K562 (cell line): ENCODE results near the gene TBX19. TPM values are rescaled to one million over a fixed set of nuclear protein-coding genes. Genes with fewer than 3 reads are reported as not detected.

Experiments
- ATAC-seq: fragments of 200-7000 bp; cut with Tn5 transposase; 3 replicates; pipeline ENCODE4 v1.9.1; 2020; ENCODE audit warnings: moderate library complexity
- BruUV-seq: library from RNA; stranded (reverse); fragments of 400-500 nt; replicated peaks from 2 replicates; lab custom pipeline; 2021; lab: Mats Ljungman, UMichigan
- CTCF ChIA-PET: fragments of 300-600 bp; formaldehyde crosslinking; extraction: SDS; loops from one replicate; lab custom pipeline; 2021; ENCODE audit warnings: low intra/inter-chr PET ratio; lab: Yijun Ruan, JAX
- POLR2A ChIA-PET: fragments of 300-600, 350-650 bp; sonication (Branson Sonifier 250); formaldehyde crosslinking; extraction: SDS; loops from one replicate; lab custom pipeline; 2021; ENCODE audit warnings: antibody characterized with exemption, inconsistent platforms; lab: Yijun Ruan, JAX
- DNase-seq, 4 experiments: peaks; one replicate each; pipeline versions ENCODE4 v3.0.0 to v3.0.0-alpha.2; 2011 to 2018; ENCODE audit warnings: low spot score in 3 of 4, mixed read lengths in 3 of 4; ENCODE audit errors: extremely low read depth in 1 of 4
- FAIRE-seq: peaks from 2 replicates; lab custom pipeline; 2011; peaks lifted over from hg19 to GRCh38; lab: Jason Lieb, UNC
- H2AFZ ChIP-seq: 2 replicates; pipeline ENCODE4 v1.6.0; 2011; ENCODE audit warnings: low read depth, low read length, control low read depth, inconsistent platforms
- H3K27ac ChIP-seq: fragments of 200-600 bp; 3 replicates; pipeline ENCODE4 v1.8.0; 2011; ENCODE audit warnings: low read depth, mild to moderate bottlenecking, control low read depth, inconsistent platforms, low read length, moderate library complexity, mixed read lengths; ENCODE audit errors: extremely low read depth
- H3K27me3 ChIP-seq, 2 experiments: fragments of 300-600 bp in 1 of 2; 2 replicates in 1 of 2; 3 replicates in 1 of 2; pipeline versions ENCODE4 v1.6.0 to v1.8.0; 2011; ENCODE audit warnings: inconsistent platforms in 2 of 2, low read length in 2 of 2, mild to moderate bottlenecking in 1 of 2, mixed read lengths in 1 of 2, moderate library complexity in 1 of 2; ENCODE audit not compliant: control insufficient read depth in 2 of 2, insufficient read depth in 2 of 2
- H3K36me3 ChIP-seq: fragments of 300-600 bp; 3 replicates; pipeline ENCODE4 v1.8.0; 2011; ENCODE audit warnings: mild to moderate bottlenecking, low read length, inconsistent platforms; ENCODE audit not compliant: control insufficient read depth, insufficient read depth
- H3K4me1 ChIP-seq, 2 experiments: fragments of 200-600 bp in 1 of 2; replicated peaks in 1 of 2; 2 replicates in 1 of 2; 3 replicates in 1 of 2; pipeline versions ENCODE4 v1.5.1 to v1.8.0; 2011; ENCODE audit warnings: inconsistent platforms in 2 of 2, low read length in 2 of 2, mild to moderate bottlenecking in 1 of 2, mixed read lengths in 1 of 2, moderate library complexity in 1 of 2; ENCODE audit not compliant: control insufficient read depth in 2 of 2, insufficient read depth in 2 of 2
- H3K4me2 ChIP-seq: 2 replicates; pipeline ENCODE4 v1.6.1; 2011; ENCODE audit warnings: low read length, control low read depth, inconsistent platforms, mixed read lengths; ENCODE audit not compliant: insufficient read depth
- H3K4me3 ChIP-seq: fragments of 200-600 bp; sonication (generic), shearing (Covaris generic); 2 replicates; pipeline ENCODE4 v1.5.1; 2016; ENCODE audit warnings: control low read depth, inconsistent platforms
- H3K79me2 ChIP-seq: fragments of 200-600 bp; 3 replicates; pipeline ENCODE4 v1.8.0; 2011; ENCODE audit warnings: low read length, inconsistent platforms; ENCODE audit not compliant: control insufficient read depth, insufficient read depth
- H3K9ac ChIP-seq, 2 experiments: 2 replicates each; pipeline versions ENCODE4 v1.6.0 to v1.6.1; 2011; ENCODE audit warnings: low read depth in 2 of 2, low read length in 2 of 2, control low read depth in 1 of 2, inconsistent platforms in 1 of 2, mild to moderate bottlenecking in 1 of 2, mixed read lengths in 1 of 2; ENCODE audit not compliant: insufficient read depth in 1 of 2
- H3K9me1 ChIP-seq: one replicate; pipeline ENCODE4 v1.6.0; 2011; ENCODE audit warnings: inconsistent platforms, mild to moderate bottlenecking, low read length, moderate library complexity; ENCODE audit not compliant: control insufficient read depth, insufficient read depth
- H3K9me3 ChIP-seq: replicated peaks from 2 replicates; pipeline ENCODE4 v1.5.1; 2011; ENCODE audit warnings: low read depth, low read length, inconsistent platforms; ENCODE audit not compliant: control insufficient read depth, insufficient read depth
- H4K20me1 ChIP-seq: replicated peaks from 2 replicates; pipeline ENCODE4 v1.6.1; 2011; ENCODE audit warnings: low read length, inconsistent platforms, mixed read lengths; ENCODE audit not compliant: control insufficient read depth, insufficient read depth
- CBFA2T3 ChIP-seq: fragments of 450-650 bp; IDR thresholded peaks from 2 replicates; pipeline ENCODE4 v1.6.1; 2017
- KAT8 ChIP-seq: fragments of 450-650 bp; IDR thresholded peaks from 2 replicates; pipeline ENCODE4 v1.6.1; 2016; ENCODE audit warnings: low read depth, mild to moderate bottlenecking
- MEIS2 ChIP-seq: fragments of 450-650 bp; IDR thresholded peaks from 2 replicates; pipeline ENCODE4 v1.6.1; 2014; ENCODE audit warnings: mild to moderate bottlenecking; ENCODE audit not compliant: partially characterized antibody
- PBX2 ChIP-seq, 2 experiments: IDR thresholded peaks in 1 of 2; conservative IDR thresholded peaks in 1 of 2; 2 replicates each; pipeline ENCODE4 v1.6.1; 2016; ENCODE audit warnings: low read depth in 2 of 2, mild to moderate bottlenecking in 1 of 2, missing compliant biosample characterization in 1 of 2, missing genetic modification characterization in 1 of 2, moderate library complexity in 1 of 2
- PKNOX1 ChIP-seq: fragments of 450-650 bp; IDR thresholded peaks from 2 replicates; pipeline ENCODE4 v1.6.1; 2016
- ZBTB11 ChIP-seq, 3 experiments: fragments of 200-800 bp in 1 of 3; fragments of 250-450 bp in 1 of 3; fragments of 450-650 bp in 1 of 3; sonication (Bioruptor Pico) in 1 of 3; sonication (Bioruptor generic) in 1 of 3; formaldehyde crosslinking in 1 of 3; IDR thresholded peaks; 2 replicates each; pipeline versions ENCODE4 v1.6.1 to v1.8.0; 2016 to 2022; ENCODE audit warnings: mild to moderate bottlenecking in 2 of 3, missing genetic modification characterization in 2 of 3, missing compliant biosample characterization in 1 of 3, moderate library complexity in 1 of 3
- ZNF778 ChIP-seq: fragments of 450-650 bp; formaldehyde crosslinking; IDR thresholded peaks from 2 replicates; pipeline ENCODE4 v1.4.0; 2020; ENCODE audit warnings: mild to moderate bottlenecking, moderate library complexity
- WGBS: fragments of 100-300 bp; shearing (Covaris generic); methylation state at CpG from one replicate; pipeline ENCODE4 v1.1.6; 2016; ENCODE audit warnings: low coverage, mixed read lengths; ENCODE audit not compliant: insufficient coverage; ENCODE audit errors: missing lambda C conversion rate; 5-methylcytosine and 5-hydroxymethylcytosine counted together
- in situ Hi-C: fragments of 300-500 bp; cut with MboI; formaldehyde crosslinking; loops from 4 replicates; pipeline ENCODE4 v1.15.0; 2018; ENCODE audit warnings: inconsistent platforms, mixed read lengths
- intact Hi-C: fragments of 100-400 bp; cut with micrococcal nuclease; formaldehyde crosslinking; loops from 2 replicates; pipeline ENCODE4 v1.14.2; 2022
- polyA plus RNA-seq, 8 experiments: library from polyadenylated mRNA; depleted of rRNA in 4 of 8; stranded (reverse) in 5 of 8; unstranded in 3 of 8; fragments of >200 nt; fragmentation: Nextera tagmentation in 2 of 8; fragmentation: Illumina TruSeq in 1 of 8; extraction: Ambion mirVana in 2 of 8; extraction: Trizol in 1 of 8; gene quantifications; 2 replicates each; pipeline versions ENCODE4 v1.2.1 to v1.2.3, GENCODE V29; 2011 to 2014; ENCODE audit warnings: inconsistent platforms in 1 of 8, missing spikeins in 1 of 8
- total RNA-seq, 7 experiments: library from RNA; depleted of rRNA in 6 of 7; stranded (reverse); fragments of >200 nt in 6 of 7; fragmentation: Illumina TruSeq in 2 of 7; extraction: Trizol in 2 of 7; gene quantifications; 2 replicates each; pipeline versions ENCODE4 v1.2.1 to v1.2.3, GENCODE V29; 2011 to 2021; ENCODE audit warnings: low replicate concordance in 1 of 7
- TF ChIP-seq, protein P1 (sequence below), 3 experiments: IDR thresholded peaks in 2 of 3; conservative IDR thresholded peaks in 1 of 3; 2 replicates each; pipeline ENCODE4 v1.5.1; 2011 to 2012; ENCODE audit warnings: low read length in 3 of 3, mild to moderate bottlenecking in 3 of 3, control low read depth in 2 of 3, improper control_type of control experiment in 1 of 3, inconsistent platforms in 1 of 3, low read depth in 1 of 3, mixed read lengths in 1 of 3, moderate library complexity in 1 of 3; ENCODE audit not compliant: insufficient read depth in 2 of 3

The TBX19 gene
- total and polyA plus RNA-seq, 9 of the 15 experiments (the other 6 are each of a cell fraction or from before 2014, with no cell fraction given), result 0.32 to 3.1 (median 0.95) TPM

- ChIA-PET POLR2A (interaction anchor here (1.0 to 1.8 kb wide), 7 partner anchors 8 to 89 kb away, joined by 3 to 8 read pairs (median 4); no protein-coding TSS in a partner anchor), CTCF (interaction anchor here (0.6 kb wide), 2 partner anchors 59 to 285 kb away, joined by 3 to 4 read pairs; no protein-coding TSS in a partner anchor)
- TF ChIP-seq PKNOX1 (peak; percentile 76), CBFA2T3 (no peak), PBX2 (CRISPR knock-in tag; IDR thresholded peaks at IDR 0.05; ENCODE audit: low read depth) (no peak), PBX2 (tag; conservative IDR thresholded peaks at IDR 0.05; ENCODE audit: low read depth) (peak; percentile 63), ZBTB11 (CRISPR knock-in tag; IDR thresholded peaks at IDR 0.05) (no peak), MEIS2 (peak; percentile 74), KAT8 (peak; percentile 49; the same call in 1 of the 2 replicates), ZNF778 (no peak)
- TF ChIP-seq, protein P1, sequence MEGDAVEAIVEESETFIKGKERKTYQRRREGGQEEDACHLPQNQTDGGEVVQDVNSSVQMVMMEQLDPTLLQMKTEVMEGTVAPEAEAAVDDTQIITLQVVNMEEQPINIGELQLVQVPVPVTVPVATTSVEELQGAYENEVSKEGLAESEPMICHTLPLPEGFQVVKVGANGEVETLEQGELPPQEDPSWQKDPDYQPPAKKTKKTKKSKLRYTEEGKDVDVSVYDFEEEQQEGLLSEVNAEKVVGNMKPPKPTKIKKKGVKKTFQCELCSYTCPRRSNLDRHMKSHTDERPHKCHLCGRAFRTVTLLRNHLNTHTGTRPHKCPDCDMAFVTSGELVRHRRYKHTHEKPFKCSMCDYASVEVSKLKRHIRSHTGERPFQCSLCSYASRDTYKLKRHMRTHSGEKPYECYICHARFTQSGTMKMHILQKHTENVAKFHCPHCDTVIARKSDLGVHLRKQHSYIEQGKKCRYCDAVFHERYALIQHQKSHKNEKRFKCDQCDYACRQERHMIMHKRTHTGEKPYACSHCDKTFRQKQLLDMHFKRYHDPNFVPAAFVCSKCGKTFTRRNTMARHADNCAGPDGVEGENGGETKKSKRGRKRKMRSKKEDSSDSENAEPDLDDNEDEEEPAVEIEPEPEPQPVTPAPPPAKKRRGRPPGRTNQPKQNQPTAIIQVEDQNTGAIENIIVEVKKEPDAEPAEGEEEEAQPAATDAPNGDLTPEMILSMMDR (IDR thresholded peaks at IDR 0.05 in 2 of 3, conservative IDR thresholded peaks at IDR 0.05 in 1 of 3; ENCODE audit: insufficient read depth in 2 of 3, low read depth in 1 of 3, low read length in 3 of 3), result 0 out of 6 replicates have a peak, but pooled peaks of 1 of the 3 experiments have one; percentile 22
Observed at GRCh38 chr1:168285971-168286927, 5.6 kb downstream of the TBX19 start.

More at GRCh38 chr1:168285971-168286927, 5.6 kb downstream of the TBX19 start:
- ATAC-seq (no peak; the same call in 2 of the 3 replicates), DNase-seq (no peak), FAIRE-seq (no peak)
- H3K36me3 ChIP-seq, result no peaks in the 10 kb centered on the region
- peak overlapping the region; percentile 70 for H3K27ac ChIP-seq
- no peaks in the 10 kb centered on the region for H3K27me3 ChIP-seq
- no peaks in the 10 kb centered on the region for H3K79me2 ChIP-seq
- BruUV-seq, result no TSS peak
- in situ Hi-C loops, result no loop called here
- intact Hi-C loops, result no loop called here
- 64% methylated on average over 4 of the region's 4 CpGs for WGBS
- H3K4me2 ChIP-seq, result peak overlapping the region; percentile 32; the same call in 1 of the 2 replicates
- no peak overlapping the region for H3K4me3 ChIP-seq
- H3K4me1 ChIP-seq, result peaks cover 6 to 53% of the 10 kb centered on the region in 2 experiments; a peak in 4 of 5 replicates
- H4K20me1 ChIP-seq, result peaks cover 3% of the 10 kb centered on the region; the same call in 1 of the 2 replicates
- no peaks in the 10 kb centered on the region for H3K9me3 ChIP-seq
- H2AFZ ChIP-seq, result 0 out of 2 replicates have a peak overlapping the region, but pooled peaks have one; percentile 73
- no peaks in the 10 kb centered on the region for H3K9me1 ChIP-seq
- H3K9ac ChIP-seq, result peak overlapping the region in 1 of 2 experiments; percentile 32; a peak in 2 of 4 replicates
